ENCODE measurements around the gene CYP1A1. TPM values are rescaled to one million over a fixed set of nuclear protein-coding genes. Genes with fewer than 3 reads are reported as not detected.

The CYP1A1 gene
- total RNA-seq, 1 experiment from 2014 or later, result 0.26 TPM

DNA sequence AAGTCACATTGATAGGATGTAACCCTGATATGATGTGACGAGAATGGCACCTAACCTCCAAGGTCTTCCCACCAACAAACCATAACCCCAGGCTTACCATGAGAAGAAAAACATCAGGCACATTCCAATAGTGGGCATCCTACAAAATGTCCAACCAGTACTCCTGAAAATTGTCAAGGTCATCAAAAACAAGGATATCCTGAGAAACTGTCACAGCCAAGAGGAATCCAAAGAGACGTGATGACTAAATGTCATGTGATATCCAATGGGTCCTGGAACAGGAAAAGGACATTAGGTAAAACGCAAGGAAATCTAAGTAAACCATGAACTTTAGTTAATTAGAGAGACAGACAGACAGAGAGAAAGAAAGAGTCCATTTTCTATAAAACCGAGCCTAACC is 21.1 kb upstream of the CYP1A1 start:
- CTCF ChIA-PET, result interaction anchor here (0.9 kb wide), 1 partner anchor 25 kb away, joined by 3 read pairs; no protein-coding TSS in a partner anchor
- Mint-ChIP-seq H3K4me1 (0 out of 2 replicates have a peak, but pooled peaks cover 2% of the 10 kb centered on the region), H3K4me3 (no peak overlapping the region), H3K27ac (no peak overlapping the region), H3K27me3 (ENCODE audit: low read depth) (peaks cover 26% of the 10 kb centered on the region), H3K36me3 (no peaks in the 10 kb centered on the region), H3K9me3 (peaks cover 5% of the 10 kb centered on the region)
- DNase-seq (ENCODE audit: low spot score), result no peak
- POLR2A ChIA-PET, result no interaction called here
- ATAC-seq, result no peak
- TF ChIP-seq, protein P1, sequence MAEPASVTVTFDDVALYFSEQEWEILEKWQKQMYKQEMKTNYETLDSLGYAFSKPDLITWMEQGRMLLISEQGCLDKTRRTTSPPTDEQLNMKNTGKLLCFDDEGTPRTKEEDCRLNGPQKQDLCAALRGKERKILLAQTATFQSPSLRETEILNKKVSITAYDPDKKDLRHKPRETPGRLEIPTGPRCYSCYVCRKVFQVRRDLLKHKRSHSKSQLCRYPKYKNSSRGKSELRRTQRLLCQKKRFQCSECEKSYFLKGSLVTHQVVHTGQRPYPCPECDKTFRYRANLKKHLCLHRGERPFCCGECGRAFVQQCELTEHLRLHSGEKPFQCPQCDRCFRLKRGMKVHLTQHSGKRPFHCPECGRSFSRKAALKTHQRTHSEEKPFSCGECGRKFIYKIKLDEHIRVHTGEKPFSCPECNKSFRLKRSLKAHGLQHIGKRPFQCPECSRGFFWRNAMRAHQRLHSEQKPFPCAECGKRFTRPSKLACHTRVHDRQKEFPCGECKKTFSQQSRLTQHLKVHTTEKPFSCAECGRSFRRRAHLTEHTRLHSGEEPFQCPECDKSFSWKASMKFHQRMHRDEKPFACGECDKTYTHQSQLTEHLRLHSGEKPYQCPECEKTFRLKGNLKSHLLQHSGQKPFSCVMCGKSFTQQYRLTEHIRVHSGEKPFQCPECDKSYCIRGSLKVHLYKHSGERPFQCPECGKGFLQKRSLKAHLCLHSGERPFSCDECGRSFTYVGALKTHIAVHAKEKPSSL (CRISPR knock-in tag; conservative IDR thresholded peaks at IDR 0.05), result no peak
- TF ChIP-seq ZBTB21 (CRISPR knock-in tag; IDR thresholded peaks at IDR 0.05; ENCODE audit: borderline replicate concordance) (no peak), ATF1 (CRISPR knock-in tag; IDR thresholded peaks at IDR 0.05) (no peak), ZNF416 (CRISPR knock-in tag; IDR thresholded peaks at IDR 0.05) (no peak)
- TF ChIP-seq, protein P2, sequence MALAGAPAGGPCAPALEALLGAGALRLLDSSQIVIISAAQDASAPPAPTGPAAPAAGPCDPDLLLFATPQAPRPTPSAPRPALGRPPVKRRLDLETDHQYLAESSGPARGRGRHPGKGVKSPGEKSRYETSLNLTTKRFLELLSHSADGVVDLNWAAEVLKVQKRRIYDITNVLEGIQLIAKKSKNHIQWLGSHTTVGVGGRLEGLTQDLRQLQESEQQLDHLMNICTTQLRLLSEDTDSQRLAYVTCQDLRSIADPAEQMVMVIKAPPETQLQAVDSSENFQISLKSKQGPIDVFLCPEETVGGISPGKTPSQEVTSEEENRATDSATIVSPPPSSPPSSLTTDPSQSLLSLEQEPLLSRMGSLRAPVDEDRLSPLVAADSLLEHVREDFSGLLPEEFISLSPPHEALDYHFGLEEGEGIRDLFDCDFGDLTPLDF (CRISPR knock-in tag; IDR thresholded peaks at IDR 0.05), result no peak
- TF ChIP-seq, protein P3, sequence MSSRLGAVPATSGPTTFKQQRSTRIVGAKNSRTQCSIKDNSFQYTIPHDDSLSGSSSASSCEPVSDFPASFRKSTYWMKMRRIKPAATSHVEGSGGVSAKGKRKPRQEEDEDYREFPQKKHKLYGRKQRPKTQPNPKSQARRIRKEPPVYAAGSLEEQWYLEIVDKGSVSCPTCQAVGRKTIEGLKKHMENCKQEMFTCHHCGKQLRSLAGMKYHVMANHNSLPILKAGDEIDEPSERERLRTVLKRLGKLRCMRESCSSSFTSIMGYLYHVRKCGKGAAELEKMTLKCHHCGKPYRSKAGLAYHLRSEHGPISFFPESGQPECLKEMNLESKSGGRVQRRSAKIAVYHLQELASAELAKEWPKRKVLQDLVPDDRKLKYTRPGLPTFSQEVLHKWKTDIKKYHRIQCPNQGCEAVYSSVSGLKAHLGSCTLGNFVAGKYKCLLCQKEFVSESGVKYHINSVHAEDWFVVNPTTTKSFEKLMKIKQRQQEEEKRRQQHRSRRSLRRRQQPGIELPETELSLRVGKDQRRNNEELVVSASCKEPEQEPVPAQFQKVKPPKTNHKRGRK (CRISPR knock-in tag; IDR thresholded peaks at IDR 0.05; ENCODE audit: borderline replicate concordance), result no peak

DNA sequence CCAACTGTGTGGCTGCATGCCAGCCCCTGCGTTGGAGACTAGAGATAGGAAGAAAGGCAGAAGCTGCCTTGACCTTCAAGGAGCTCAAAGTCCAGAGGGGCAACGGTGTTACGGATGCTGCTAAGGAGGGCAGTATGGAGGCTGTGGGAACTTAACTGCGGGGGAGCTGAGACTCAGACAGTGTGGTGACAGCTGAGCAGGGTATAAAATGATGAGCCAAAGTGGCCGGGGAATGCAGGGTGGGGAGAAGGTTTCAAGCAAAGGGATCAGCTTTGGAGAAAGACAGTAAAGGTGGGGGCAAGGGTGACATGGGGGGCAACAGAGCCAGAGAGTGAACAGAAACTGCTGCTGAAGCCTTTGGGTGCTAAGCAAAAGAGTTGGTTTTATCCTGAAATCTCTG is 17.1 kb upstream of the CYP1A1 start:
- DNase-seq (ENCODE audit: low spot score), result no peak
- no peak overlapping the region for H3K27ac Mint-ChIP-seq
- TF ChIP-seq ZNF138 (CRISPR knock-in tag; conservative IDR thresholded peaks at IDR 0.05) (no peak), KAT7 (CRISPR knock-in tag; IDR thresholded peaks at IDR 0.05; ENCODE audit: borderline replicate concordance) (no peak), ZNF121 (CRISPR knock-in tag; IDR thresholded peaks at IDR 0.05) (no peak), NFYB (CRISPR knock-in tag; conservative IDR thresholded peaks at IDR 0.05; ENCODE audit: low read depth) (no peak), IRF2 (CRISPR knock-in tag; IDR thresholded peaks at IDR 0.05; ENCODE audit: borderline replicate concordance, low read depth) (no peak), NR2C2 (CRISPR knock-in tag; IDR thresholded peaks at IDR 0.05) (no peak), ZNF232 (CRISPR knock-in tag; IDR thresholded peaks at IDR 0.05) (no peak), ESRRA (CRISPR knock-in tag; IDR thresholded peaks at IDR 0.05; ENCODE audit: borderline replicate concordance) (no peak), CREM (CRISPR knock-in tag; IDR thresholded peaks at IDR 0.05) (no peak), NFE2L1 (CRISPR knock-in tag; IDR thresholded peaks at IDR 0.05) (no peak), HMGA2 (CRISPR knock-in tag; IDR thresholded peaks at IDR 0.05) (no peak), PRRX2 (CRISPR knock-in tag; IDR thresholded peaks at IDR 0.05) (no peak), OVOL2 (CRISPR knock-in tag; IDR thresholded peaks at IDR 0.05; ENCODE audit: borderline replicate concordance) (no peak)
- TF ChIP-seq, protein P4, sequence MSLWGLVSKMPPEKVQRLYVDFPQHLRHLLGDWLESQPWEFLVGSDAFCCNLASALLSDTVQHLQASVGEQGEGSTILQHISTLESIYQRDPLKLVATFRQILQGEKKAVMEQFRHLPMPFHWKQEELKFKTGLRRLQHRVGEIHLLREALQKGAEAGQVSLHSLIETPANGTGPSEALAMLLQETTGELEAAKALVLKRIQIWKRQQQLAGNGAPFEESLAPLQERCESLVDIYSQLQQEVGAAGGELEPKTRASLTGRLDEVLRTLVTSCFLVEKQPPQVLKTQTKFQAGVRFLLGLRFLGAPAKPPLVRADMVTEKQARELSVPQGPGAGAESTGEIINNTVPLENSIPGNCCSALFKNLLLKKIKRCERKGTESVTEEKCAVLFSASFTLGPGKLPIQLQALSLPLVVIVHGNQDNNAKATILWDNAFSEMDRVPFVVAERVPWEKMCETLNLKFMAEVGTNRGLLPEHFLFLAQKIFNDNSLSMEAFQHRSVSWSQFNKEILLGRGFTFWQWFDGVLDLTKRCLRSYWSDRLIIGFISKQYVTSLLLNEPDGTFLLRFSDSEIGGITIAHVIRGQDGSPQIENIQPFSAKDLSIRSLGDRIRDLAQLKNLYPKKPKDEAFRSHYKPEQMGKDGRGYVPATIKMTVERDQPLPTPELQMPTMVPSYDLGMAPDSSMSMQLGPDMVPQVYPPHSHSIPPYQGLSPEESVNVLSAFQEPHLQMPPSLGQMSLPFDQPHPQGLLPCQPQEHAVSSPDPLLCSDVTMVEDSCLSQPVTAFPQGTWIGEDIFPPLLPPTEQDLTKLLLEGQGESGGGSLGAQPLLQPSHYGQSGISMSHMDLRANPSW (CRISPR knock-in tag; conservative IDR thresholded peaks at IDR 0.05; ENCODE audit: low read depth), result no peak
- TF ChIP-seq, protein P5, sequence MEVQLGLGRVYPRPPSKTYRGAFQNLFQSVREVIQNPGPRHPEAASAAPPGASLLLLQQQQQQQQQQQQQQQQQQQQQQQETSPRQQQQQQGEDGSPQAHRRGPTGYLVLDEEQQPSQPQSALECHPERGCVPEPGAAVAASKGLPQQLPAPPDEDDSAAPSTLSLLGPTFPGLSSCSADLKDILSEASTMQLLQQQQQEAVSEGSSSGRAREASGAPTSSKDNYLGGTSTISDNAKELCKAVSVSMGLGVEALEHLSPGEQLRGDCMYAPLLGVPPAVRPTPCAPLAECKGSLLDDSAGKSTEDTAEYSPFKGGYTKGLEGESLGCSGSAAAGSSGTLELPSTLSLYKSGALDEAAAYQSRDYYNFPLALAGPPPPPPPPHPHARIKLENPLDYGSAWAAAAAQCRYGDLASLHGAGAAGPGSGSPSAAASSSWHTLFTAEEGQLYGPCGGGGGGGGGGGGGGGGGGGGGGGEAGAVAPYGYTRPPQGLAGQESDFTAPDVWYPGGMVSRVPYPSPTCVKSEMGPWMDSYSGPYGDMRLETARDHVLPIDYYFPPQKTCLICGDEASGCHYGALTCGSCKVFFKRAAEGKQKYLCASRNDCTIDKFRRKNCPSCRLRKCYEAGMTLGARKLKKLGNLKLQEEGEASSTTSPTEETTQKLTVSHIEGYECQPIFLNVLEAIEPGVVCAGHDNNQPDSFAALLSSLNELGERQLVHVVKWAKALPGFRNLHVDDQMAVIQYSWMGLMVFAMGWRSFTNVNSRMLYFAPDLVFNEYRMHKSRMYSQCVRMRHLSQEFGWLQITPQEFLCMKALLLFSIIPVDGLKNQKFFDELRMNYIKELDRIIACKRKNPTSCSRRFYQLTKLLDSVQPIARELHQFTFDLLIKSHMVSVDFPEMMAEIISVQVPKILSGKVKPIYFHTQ (CRISPR knock-in tag; IDR thresholded peaks at IDR 0.05), result no peak
- TF ChIP-seq, protein P6, sequence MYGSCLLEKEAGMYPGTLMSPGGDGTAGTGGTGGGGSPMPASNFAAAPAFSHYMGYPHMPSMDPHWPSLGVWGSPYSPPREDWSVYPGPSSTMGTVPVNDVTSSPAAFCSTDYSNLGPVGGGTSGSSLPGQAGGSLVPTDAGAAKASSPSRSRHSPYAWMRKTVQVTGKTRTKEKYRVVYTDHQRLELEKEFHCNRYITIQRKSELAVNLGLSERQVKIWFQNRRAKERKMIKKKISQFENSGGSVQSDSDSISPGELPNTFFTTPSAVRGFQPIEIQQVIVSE (CRISPR knock-in tag; IDR thresholded peaks at IDR 0.05; ENCODE audit: borderline replicate concordance), result no peak
- TF ChIP-seq, protein P7, sequence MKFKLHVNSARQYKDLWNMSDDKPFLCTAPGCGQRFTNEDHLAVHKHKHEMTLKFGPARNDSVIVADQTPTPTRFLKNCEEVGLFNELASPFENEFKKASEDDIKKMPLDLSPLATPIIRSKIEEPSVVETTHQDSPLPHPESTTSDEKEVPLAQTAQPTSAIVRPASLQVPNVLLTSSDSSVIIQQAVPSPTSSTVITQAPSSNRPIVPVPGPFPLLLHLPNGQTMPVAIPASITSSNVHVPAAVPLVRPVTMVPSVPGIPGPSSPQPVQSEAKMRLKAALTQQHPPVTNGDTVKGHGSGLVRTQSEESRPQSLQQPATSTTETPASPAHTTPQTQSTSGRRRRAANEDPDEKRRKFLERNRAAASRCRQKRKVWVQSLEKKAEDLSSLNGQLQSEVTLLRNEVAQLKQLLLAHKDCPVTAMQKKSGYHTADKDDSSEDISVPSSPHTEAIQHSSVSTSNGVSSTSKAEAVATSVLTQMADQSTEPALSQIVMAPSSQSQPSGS (CRISPR knock-in tag; IDR thresholded peaks at IDR 0.05; ENCODE audit: borderline replicate concordance, low read depth), result no peak
- ChIA-PET CTCF (interaction anchor here (0.6 to 2.0 kb wide), 4 partner anchors 11 to 167 kb away, joined by 3 to 7 read pairs (median 4); no protein-coding TSS in a partner anchor), POLR2A (interaction anchor here (1.0 kb wide), 1 partner anchor 18 kb away, joined by 3 read pairs; no protein-coding TSS in a partner anchor)
- no peaks in the 10 kb centered on the region for H3K36me3 Mint-ChIP-seq
- no peak overlapping the region for H3K4me3 Mint-ChIP-seq
- no peaks in the 10 kb centered on the region for H3K4me1 Mint-ChIP-seq
- no peak for ATAC-seq
- H3K9me3 Mint-ChIP-seq, result peaks cover 13% of the 10 kb centered on the region
- H3K27me3 Mint-ChIP-seq (ENCODE audit: low read depth), result peaks cover 51% of the 10 kb centered on the region
